ENCODE results near the gene ACTA2. TPM values are rescaled to one million over a fixed set of nuclear protein-coding genes. Genes with fewer than 3 reads are reported as not detected.
A peak's percentile ranks its signal among the peaks of the same experiment; 100 is the strongest.
"Not testable (repeated sequence)": the region's sequence is repeated elsewhere in the genome, so short reads cannot be mapped to it uniquely, and the experiment has no call there.

Gene ACTA2
- total RNA-seq, 1 donor from 2014 or later, result 2,259 TPM

GRCh38 chr10:88949912-88950837 is 2.4 kb downstream of the ACTA2 start:
- no peak for DNase-seq (ENCODE audit: low spot score)

DNA sequence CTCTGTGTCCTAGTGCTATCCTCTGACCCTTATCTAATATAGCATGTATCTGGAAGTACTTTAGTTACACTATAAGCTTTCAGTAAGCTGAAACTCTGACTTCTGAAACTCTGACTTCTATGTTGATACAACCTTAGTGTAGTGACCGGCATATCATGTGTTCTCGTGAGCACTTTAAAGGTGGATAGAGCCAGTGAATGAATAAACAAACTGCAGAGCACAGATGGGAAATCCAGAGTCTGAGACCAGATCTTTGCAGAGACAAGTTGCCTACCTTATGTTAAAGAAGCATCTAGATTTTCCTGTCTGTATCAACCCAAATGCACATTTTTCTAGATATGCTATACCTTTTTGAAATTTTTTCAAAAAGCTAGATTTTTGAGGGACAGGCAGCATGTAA is 3.5 kb downstream of the ACTA2 start:
- no peak for DNase-seq (ENCODE audit: low spot score)

DNA sequence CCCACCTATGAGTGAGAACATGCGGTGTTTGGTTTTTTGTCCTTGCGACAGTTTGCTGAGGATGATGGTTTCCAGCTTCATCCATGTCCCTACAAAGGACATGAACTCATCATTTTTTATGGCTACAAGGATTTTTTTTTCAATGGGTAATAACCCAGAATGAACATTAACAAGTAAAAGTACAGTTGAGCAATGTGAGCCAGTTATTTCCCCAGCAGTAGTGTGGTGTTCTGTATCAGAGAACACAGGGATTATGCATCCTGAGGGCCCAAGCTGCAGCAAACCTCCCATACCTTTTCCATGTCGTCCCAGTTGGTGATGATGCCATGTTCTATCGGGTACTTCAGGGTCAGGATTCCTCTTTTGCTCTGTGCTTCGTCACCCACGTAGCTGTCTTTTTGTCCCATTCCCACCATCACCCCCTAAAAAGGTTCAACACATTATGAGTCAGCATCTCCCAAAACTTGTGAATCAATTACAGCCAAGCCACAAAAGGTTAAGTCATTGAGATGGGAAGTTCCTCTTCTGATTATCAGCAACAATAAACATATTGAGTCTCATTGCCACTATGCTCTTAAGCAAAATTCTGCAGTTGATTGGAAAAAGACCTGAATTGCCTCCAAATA is 5.5 kb downstream of the ACTA2 start:
- DNase-seq (ENCODE audit: low spot score), result no peak

GRCh38 chr10:88946200-88946599 is 6.4 kb downstream of the ACTA2 start:
- no peak for DNase-seq (ENCODE audit: low spot score)

- no peak for DNase-seq (ENCODE audit: low spot score)
Observed at GRCh38 chr10:88944813-88945212, 7.8 kb downstream of the ACTA2 start.

GRCh38 chr10:88943778-88944177 is 8.8 kb downstream of the ACTA2 start:
- DNase-seq (ENCODE audit: low spot score), result no peak

- DNase-seq (ENCODE audit: low spot score), result no peak
Observed at GRCh38 chr10:88941026-88941425, 11.5 kb downstream of the ACTA2 start.

DNA sequence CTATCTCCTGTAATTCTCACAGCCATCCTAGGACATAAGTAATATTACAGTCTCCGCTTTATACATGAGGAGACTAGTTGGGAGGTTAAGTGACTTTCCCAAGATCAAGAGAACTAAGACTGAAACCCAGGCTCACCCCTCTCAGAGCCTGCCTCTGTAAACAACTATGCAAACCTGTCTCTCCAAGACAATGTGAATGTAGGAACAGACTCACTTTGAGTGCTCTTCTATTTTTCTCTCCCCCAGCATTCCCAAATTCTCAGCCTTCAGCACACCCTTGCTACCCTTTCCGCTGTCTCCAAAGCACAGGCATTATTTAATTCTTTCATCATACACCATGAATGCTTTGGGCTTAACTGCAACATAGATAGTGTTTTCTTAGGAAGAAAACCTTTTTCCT is 13.6 kb downstream of the ACTA2 start:
- DNase-seq (ENCODE audit: low spot score), result no peak

GRCh38 chr10:88938039-88938438 is 14.5 kb downstream of the ACTA2 start:
- DNase-seq (ENCODE audit: low spot score), result no peak

GRCh38 chr10:88936656-88937055 is 15.9 kb downstream of the ACTA2 start:
- no peak for DNase-seq (ENCODE audit: low spot score)

- peak; percentile 86 for DNase-seq (ENCODE audit: low spot score)
Observed at GRCh38 chr10:88934900-88935672, 17.5 kb downstream of the ACTA2 start.

GRCh38 chr10:88933564-88933963 is 19.0 kb downstream of the ACTA2 start:
- no peak for DNase-seq (ENCODE audit: low spot score)

DNA sequence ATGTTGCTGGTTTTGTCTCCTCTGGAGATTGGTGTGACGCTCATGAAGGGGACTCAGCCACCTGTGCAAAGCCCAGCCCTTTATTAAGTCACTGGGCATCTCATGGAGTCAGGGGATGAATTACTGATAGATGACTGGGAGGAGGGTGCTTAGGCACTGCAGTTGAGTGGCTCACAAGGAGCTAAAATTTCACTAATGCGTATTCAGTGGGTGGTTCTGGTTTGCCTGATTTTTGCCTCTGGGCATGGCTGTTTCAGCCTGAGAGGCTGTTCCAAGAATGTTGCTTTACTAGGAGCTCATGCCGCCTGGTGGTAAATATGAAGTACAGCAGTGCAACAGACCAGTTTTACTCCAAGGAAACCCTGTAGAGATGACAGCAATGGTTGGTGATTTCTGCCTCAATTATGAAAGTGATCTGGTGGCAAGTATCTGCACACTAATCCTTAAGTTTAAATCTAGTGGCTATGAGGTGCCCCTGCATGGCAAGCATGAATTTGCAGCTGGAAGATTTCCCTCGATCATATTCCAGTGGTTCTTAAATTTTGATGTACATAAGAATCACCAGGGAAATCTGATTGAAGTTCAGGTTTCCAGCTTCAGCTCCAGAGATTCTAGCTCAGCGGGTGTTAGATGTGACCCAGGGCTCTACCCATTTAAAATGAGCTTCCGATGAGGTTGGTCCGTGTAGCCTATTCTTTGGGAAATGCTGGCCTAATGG is 19.9 kb downstream of the ACTA2 start:
- peak; percentile 63 for DNase-seq (ENCODE audit: low spot score)

- not testable (repeated sequence) for DNase-seq (ENCODE audit: low spot score)
Observed at GRCh38 chr10:88932029-88932428, 20.5 kb downstream of the ACTA2 start.

DNA sequence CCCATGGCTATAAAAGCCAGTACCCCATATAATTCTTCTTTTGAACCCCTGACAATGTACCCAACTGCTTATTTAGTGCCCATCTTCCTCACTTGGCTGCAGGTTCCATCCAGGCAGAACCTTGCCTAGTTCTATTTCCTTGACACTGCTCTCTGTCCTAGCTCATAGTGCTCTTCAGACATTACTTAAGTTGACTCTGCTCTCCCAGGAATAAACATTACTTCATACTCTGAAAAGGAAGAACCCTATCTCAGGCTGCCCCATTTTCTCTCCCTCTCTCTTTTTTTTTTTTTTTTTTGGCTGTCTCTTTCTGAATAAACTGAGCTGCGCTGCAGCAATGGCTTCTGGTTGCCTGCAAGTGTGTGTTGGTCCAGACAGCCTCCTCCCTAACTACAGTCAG is 21.0 kb downstream of the ACTA2 start:
- no peak for DNase-seq (ENCODE audit: low spot score)

DNA sequence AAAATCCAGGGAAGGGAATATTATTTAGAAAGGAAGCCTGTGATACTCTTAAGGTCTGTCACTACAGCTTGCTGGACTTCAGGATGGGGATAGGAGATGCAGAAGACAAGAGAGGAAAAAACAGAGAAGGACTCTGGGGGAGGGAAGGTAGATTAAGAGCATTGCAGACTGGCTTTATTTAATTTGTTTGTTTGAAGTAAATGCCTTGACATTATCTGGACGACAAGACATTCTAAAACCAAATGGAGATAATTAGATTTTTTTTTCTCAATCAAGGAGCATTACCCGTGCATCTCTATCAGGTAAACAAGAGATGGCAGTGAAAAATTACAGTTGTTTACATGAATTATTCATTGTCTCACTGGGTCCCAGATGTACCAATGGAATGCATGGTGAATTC is 24.3 kb downstream of the ACTA2 start:
- DNase-seq (ENCODE audit: low spot score), result no peak

DNA sequence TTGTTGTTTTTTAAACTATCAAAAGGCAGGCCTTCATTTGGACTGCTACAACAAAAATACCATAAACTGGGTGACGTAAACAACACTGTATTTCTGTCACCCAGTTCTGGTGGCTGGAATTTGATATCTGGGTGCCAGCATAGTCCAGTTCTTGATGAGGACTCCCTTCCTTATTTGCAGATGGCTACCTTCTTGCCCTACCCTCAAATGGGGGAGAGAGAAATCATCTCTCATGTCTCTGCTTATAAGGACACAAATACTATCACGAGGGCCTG is 25.2 kb downstream of the ACTA2 start:
- no peak for DNase-seq (ENCODE audit: low spot score)

- no peak for DNase-seq (ENCODE audit: low spot score)
Observed at GRCh38 chr10:88926566-88927415, 25.8 kb downstream of the ACTA2 start.

DNA sequence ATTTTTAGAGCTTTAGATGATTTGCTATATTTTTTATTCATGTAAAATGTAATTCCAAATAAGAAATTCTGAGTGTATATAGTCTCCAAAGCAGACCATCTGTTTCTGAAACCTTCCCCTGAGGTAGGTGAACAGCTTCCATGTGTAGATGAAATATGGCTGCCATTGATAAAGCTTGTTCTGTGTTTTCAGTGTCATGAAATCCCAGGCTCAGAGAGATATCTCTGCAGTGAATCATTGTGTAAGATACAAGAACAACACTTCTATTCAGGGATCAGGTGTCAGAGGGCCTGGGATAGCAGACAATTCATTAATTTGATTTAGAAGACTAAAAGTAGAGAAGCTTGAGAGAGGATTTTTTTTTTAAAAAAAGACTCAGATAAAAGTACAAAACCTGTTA is 29.1 kb downstream of the ACTA2 start:
- no peak for DNase-seq (ENCODE audit: low spot score)

GRCh38 chr10:88922041-88922440 is 30.5 kb downstream of the ACTA2 start:
- no peak for DNase-seq (ENCODE audit: low spot score)

- no peak for DNase-seq (ENCODE audit: low spot score)
Observed at GRCh38 chr10:88920986-88921593, 31.5 kb downstream of the ACTA2 start.
